Endothelial cell of umbilical vein (primary cell): ENCODE results near the gene COL23A1. TPM values are rescaled to one million over a fixed set of nuclear protein-coding genes. Genes with fewer than 3 reads are reported as not detected.

Experiments
- BruUV-seq: library from RNA; stranded (reverse); fragments of 400-500 nt; replicated peaks from 2 replicates; lab custom pipeline; 2021; lab: Mats Ljungman, UMichigan
- CTCF ChIA-PET: fragments of 300-600, 350-600 bp; sonication (Branson Sonifier 250); formaldehyde crosslinking; loops from one replicate; lab custom pipeline; 2021; ENCODE audit warnings: antibody characterized with exemption, inconsistent platforms; lab: Charles Lee
- POLR2A ChIA-PET: fragments of 300-600, 350-600 bp; sonication (Branson Sonifier 250); formaldehyde crosslinking; loops from one replicate; lab custom pipeline; 2021; ENCODE audit warnings: antibody characterized with exemption, inconsistent platforms; lab: Charles Lee
- DNase-seq: peaks from one replicate; pipeline ENCODE4 v3.0.0-alpha.2; 2011; ENCODE audit warnings: low read depth, low spot score
- FAIRE-seq: peaks from 2 replicates; lab custom pipeline; 2011; peaks lifted over from hg19 to GRCh38; lab: Jason Lieb, UNC
- H2AFZ ChIP-seq: 2 replicates; pipeline ENCODE4 v1.6.0; 2012; ENCODE audit warnings: low read depth, low read length, control low read depth, inconsistent platforms
- H3K27ac ChIP-seq: 2 replicates; pipeline ENCODE4 v1.5.1; 2011; ENCODE audit warnings: low read depth, mild to moderate bottlenecking, control low read depth, low read length, moderate library complexity; ENCODE audit not compliant: insufficient read depth
- H3K27me3 ChIP-seq, 2 experiments: 2 replicates each; pipeline versions ENCODE4 v1.6.0 to v1.6.1; 2011; ENCODE audit warnings: low read length in 2 of 2, mixed read lengths in 1 of 2; ENCODE audit not compliant: control insufficient read depth in 2 of 2, insufficient read depth in 2 of 2
- H3K36me3 ChIP-seq, 2 experiments: 2 replicates in 1 of 2; 3 replicates in 1 of 2; pipeline ENCODE4 v1.5.1; 2011; ENCODE audit warnings: low read length in 2 of 2, mild to moderate bottlenecking in 1 of 2, moderate library complexity in 1 of 2; ENCODE audit not compliant: control insufficient read depth in 2 of 2, insufficient read depth in 2 of 2; ENCODE audit errors: extremely low read depth in 1 of 2
- H3K4me1 ChIP-seq: 3 replicates; pipeline ENCODE4 v1.5.1; 2011; ENCODE audit warnings: mild to moderate bottlenecking, low read length; ENCODE audit not compliant: control insufficient read depth, insufficient read depth; ENCODE audit errors: extremely low read depth
- H3K4me2 ChIP-seq: 2 replicates; pipeline ENCODE4 v1.6.1; 2011; ENCODE audit warnings: low read length, control low read depth, mixed read lengths; ENCODE audit not compliant: insufficient read depth
- H3K4me3 ChIP-seq, 3 experiments: fragments of 200-600 bp in 1 of 3; sonication (generic), shearing (Covaris generic) in 1 of 3; replicated peaks in 1 of 3; 2 replicates each; pipeline ENCODE4 v1.5.1; 2011 to 2016; ENCODE audit warnings: control low read depth in 3 of 3, low read length in 3 of 3, mild to moderate bottlenecking in 2 of 3, inconsistent platforms in 1 of 3, low read depth in 1 of 3, moderate library complexity in 1 of 3; ENCODE audit not compliant: insufficient read depth in 1 of 3
- H3K79me2 ChIP-seq: 2 replicates; pipeline ENCODE4 v1.6.0; 2012; ENCODE audit warnings: low read length, inconsistent platforms; ENCODE audit not compliant: control insufficient read depth, insufficient read depth
- H3K9ac ChIP-seq: replicated peaks from 2 replicates; pipeline ENCODE3; 2011; ENCODE audit warnings: low read length, control low read depth; ENCODE audit not compliant: insufficient read depth; ENCODE audit errors: extremely low read depth
- H3K9me1 ChIP-seq: replicated peaks from 3 replicates; pipeline ENCODE4 v1.6.0; 2011; ENCODE audit warnings: mild to moderate bottlenecking, low read length; ENCODE audit not compliant: control insufficient read depth, insufficient read depth; ENCODE audit errors: extremely low read depth
- H3K9me3 ChIP-seq: replicated peaks from 2 replicates; pipeline ENCODE4 v1.5.1; 2012; ENCODE audit warnings: low read length, inconsistent platforms; ENCODE audit not compliant: control insufficient read depth, insufficient read depth
- H4K20me1 ChIP-seq: replicated peaks from 2 replicates; pipeline ENCODE3; 2011; ENCODE audit warnings: mild to moderate bottlenecking, low read length; ENCODE audit not compliant: control insufficient read depth, insufficient read depth; ENCODE audit errors: extremely low read depth
- CTCF ChIP-seq, 2 donors: IDR thresholded peaks; 1 replicate in 1 of 2; 2 replicates in 1 of 2; pipeline ENCODE4 v1.5.1; 2011; ENCODE audit warnings: low read length in 2 of 2, mild to moderate bottlenecking in 2 of 2, moderate library complexity in 2 of 2, control low read depth in 1 of 2, inconsistent platforms in 1 of 2, low read depth in 1 of 2; ENCODE audit not compliant: insufficient read depth in 1 of 2; ENCODE audit errors: extremely low read depth in 1 of 2
- GATA2 ChIP-seq: IDR thresholded peaks from 2 replicates; pipeline ENCODE4 v1.7.0; 2011; ENCODE audit warnings: low read depth, mild to moderate bottlenecking, moderate library complexity, mixed read lengths, low read length; ENCODE audit not compliant: insufficient read length, insufficient read depth
- MAX ChIP-seq: IDR thresholded peaks from 2 replicates; pipeline ENCODE4 v1.6.1; 2011; ENCODE audit not compliant: insufficient read depth, insufficient read length
- dilution Hi-C: fragments of 300-500 bp; cut with MboI; formaldehyde crosslinking; loops from one replicate; pipeline ENCODE4 v1.15.0; 2019; ENCODE audit warnings: low sequenced_read_pairs; ENCODE audit not compliant: extremely low pct_ligation_motif_present
- intact Hi-C: fragments of 100-400 bp; cut with micrococcal nuclease; formaldehyde crosslinking; loops from one replicate; pipeline ENCODE4 v1.10.0; 2022
- polyA plus RNA-seq, 4 experiments: library from polyadenylated mRNA; depleted of rRNA in 3 of 4; stranded (reverse) in 3 of 4; unstranded in 1 of 4; fragments of >200 nt; gene quantifications; 2 replicates each; pipeline versions ENCODE4 v1.2.1 to v1.2.3, GENCODE V29; 2011 to 2012; ENCODE audit warnings: missing spikeins in 1 of 4
- total RNA-seq: library from RNA; stranded (reverse); gene quantifications from 2 replicates; pipeline ENCODE4 v1.2.3, GENCODE V29; 2021

Gene COL23A1
- total and polyA plus RNA-seq, 2 donors (not counting 3 experiments of a cell fraction or from before 2014, with no cell fraction given): not detected

- CTCF ChIA-PET: interaction anchor here (0.6 to 2.6 kb wide), 10 partner anchors 8 to 178 kb away, joined by 3 to 19 read pairs (median 4); no protein-coding TSS in a partner anchor
- Histone ChIP-seq H3K9ac (no peak overlapping the region), H2AFZ (no peak overlapping the region), H3K9me3 (no peaks in the 10 kb centered on the region), H3K4me1 (no peaks in the 10 kb centered on the region), H3K36me3 (no peaks in the 10 kb centered on the region), H4K20me1 (no peaks in the 10 kb centered on the region), H3K4me2 (no peak overlapping the region), H3K27ac (no peak overlapping the region), H3K27me3 (no peaks in the 10 kb centered on the region), H3K79me2 (no peaks in the 10 kb centered on the region), H3K4me3 (no peak overlapping the region), H3K9me1 (no peaks in the 10 kb centered on the region)
- POLR2A ChIA-PET: no interaction called here
- dilution Hi-C loops: no loop called here
- peak; percentile 75 for FAIRE-seq
- intact Hi-C loops: loop anchor here (1.0 to 5.0 kb wide), 3 partner anchors 90 to 179 kb away; partner anchors contain the start of gene COL23A1
- DNase-seq: peak; percentile 43
- no TSS peak for BruUV-seq
- TF ChIP-seq CTCF (IDR thresholded peaks at IDR 0.05; ENCODE audit: extremely low read depth in 1 of 2, insufficient read depth in 1 of 2, low read depth in 1 of 2, low read length in 2 of 2) (peak; percentile 73 to 79), GATA2 (no peak)
These were observed 129.0 kb downstream of the COL23A1 start for GRCh38 chr5:178461004-178461730.

GRCh38 chr5:178460598-178460997 is 129.6 kb downstream of the COL23A1 start:
- no peak overlapping the region for H3K4me3 ChIP-seq
- no peaks in the 10 kb centered on the region for H3K27me3 ChIP-seq
- TF ChIP-seq MAX: no peak
- H4K20me1 ChIP-seq: no peaks in the 10 kb centered on the region
- no peak overlapping the region for H3K4me2 ChIP-seq
- ChIA-PET CTCF (interaction anchor here (1.1 to 2.6 kb wide), 7 partner anchors 9 to 91 kb away, joined by 3 to 19 read pairs (median 5); no protein-coding TSS in a partner anchor), POLR2A (no interaction called here)
- no peaks in the 10 kb centered on the region for H3K9me3 ChIP-seq
- no peak for FAIRE-seq
- intact Hi-C loops (loop anchor here (5.0 kb wide), 1 partner anchor 178 kb away; no protein-coding TSS in a partner anchor), dilution Hi-C loops (no loop called here)
- no peaks in the 10 kb centered on the region for H3K36me3 ChIP-seq
- H3K4me1 ChIP-seq: no peaks in the 10 kb centered on the region
- no TSS peak for BruUV-seq
- no peak overlapping the region for H3K27ac ChIP-seq
- no peak for DNase-seq
- H3K9me1 ChIP-seq: no peaks in the 10 kb centered on the region
- H3K79me2 ChIP-seq: no peaks in the 10 kb centered on the region
- H3K9ac ChIP-seq: no peak overlapping the region
- H2AFZ ChIP-seq: no peak overlapping the region
